Measurements from ENCODE around the gene SLITRK6. TPM values are rescaled to one million over a fixed set of nuclear protein-coding genes. Genes with fewer than 3 reads are reported as not detected.

Gene SLITRK6
- polyA plus RNA-seq, 1 donor from 2014 or later: 28.6 TPM

DNA sequence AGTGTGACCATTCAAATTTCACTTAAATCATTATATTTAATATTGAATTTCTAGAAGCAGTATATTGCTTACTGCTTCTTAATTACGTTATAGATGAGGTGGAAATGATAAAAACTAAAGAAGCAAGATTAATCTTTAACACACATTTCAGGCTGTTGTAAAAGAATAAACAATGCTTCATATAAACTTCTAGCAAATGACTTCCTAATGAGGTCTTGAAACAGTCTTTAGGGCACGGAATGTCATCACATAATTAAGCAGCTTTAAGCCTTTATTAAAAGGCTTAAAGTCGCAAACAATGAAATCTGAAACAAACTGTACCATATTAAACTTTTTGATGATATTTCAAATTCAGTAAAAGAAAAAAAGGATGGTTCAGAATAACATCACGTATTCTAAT, 1.9 kb downstream of the SLITRK6 start:
- Histone ChIP-seq H3K9ac (ENCODE audit: low read length) (peak overlapping the region; percentile 67), H3K4me2 (ENCODE audit: low read length) (peak overlapping the region; percentile 13)

GRCh38 chr13:85785205-85785604, 14.0 kb downstream of the SLITRK6 start:
- Histone ChIP-seq H3K9me2 (ENCODE audit: insufficient read depth, low read length) (no peaks in the 10 kb centered on the region), H3K27ac (ENCODE audit: low read length) (no peak overlapping the region), H3K27me3 (ENCODE audit: insufficient read depth, low read depth, low read length) (no peaks in the 10 kb centered on the region), H4K20me1 (ENCODE audit: insufficient read depth) (no peaks in the 10 kb centered on the region), H3F3A (ENCODE audit: insufficient read depth, low read length, poor library complexity, severe bottlenecking) (no peaks in the 10 kb centered on the region), H3K79me2 (replicated peaks; ENCODE audit: insufficient read depth, low read length) (peaks cover 6% of the 10 kb centered on the region), H3K9me3 (ENCODE audit: low read length) (no peaks in the 10 kb centered on the region), H3K4me3 (ENCODE audit: low read length) (no peak overlapping the region), H2AFZ (ENCODE audit: low read depth, low read length) (no peak overlapping the region), H3K9ac (ENCODE audit: low read length) (no peak overlapping the region), H3K36me3 (ENCODE audit: insufficient read depth, low read length) (no peaks in the 10 kb centered on the region), H3K4me2 (ENCODE audit: low read length) (no peak overlapping the region)
- TF ChIP-seq TAF1 (IDR thresholded peaks at IDR 0.05; ENCODE audit: low read depth) (no peak), RAD21 (conservative IDR thresholded peaks at IDR 0.05) (no peak), SMC3 (conservative IDR thresholded peaks at IDR 0.05; ENCODE audit: poor library complexity) (no peak), CTCF (IDR thresholded peaks at IDR 0.05; ENCODE audit: poor library complexity, severe bottlenecking) (no peak), POLR2AphosphoS5 (IDR thresholded peaks at IDR 0.05) (no peak), MXI1 (conservative IDR thresholded peaks at IDR 0.05; ENCODE audit: poor library complexity, severe bottlenecking) (no peak)

More for the DNA sequence above, 1.9 kb downstream of the SLITRK6 start:
- H3K36me3 ChIP-seq (ENCODE audit: insufficient read depth, low read length): peaks cover 18% of the 10 kb centered on the region
- peak overlapping the region; percentile 81 for H3K27ac ChIP-seq (ENCODE audit: low read length)
- H3K4me3 ChIP-seq (ENCODE audit: low read length): peak overlapping the region; percentile 66
- H3K9me2 ChIP-seq (ENCODE audit: insufficient read depth, low read length): no peaks in the 10 kb centered on the region
- no peaks in the 10 kb centered on the region for H4K20me1 ChIP-seq (ENCODE audit: insufficient read depth)
- H3K27me3 ChIP-seq (ENCODE audit: insufficient read depth, low read depth, low read length): no peaks in the 10 kb centered on the region
- H2AFZ ChIP-seq (ENCODE audit: low read depth, low read length): no peak overlapping the region
- peaks cover 6% of the 10 kb centered on the region for H3K9me3 ChIP-seq (ENCODE audit: low read length)
- H3F3A ChIP-seq (ENCODE audit: insufficient read depth, low read length, poor library complexity, severe bottlenecking): peaks cover 8% of the 10 kb centered on the region
- TF ChIP-seq POLR2AphosphoS5 (IDR thresholded peaks at IDR 0.05) (no peak), MXI1 (conservative IDR thresholded peaks at IDR 0.05; ENCODE audit: poor library complexity, severe bottlenecking) (no peak), SMC3 (conservative IDR thresholded peaks at IDR 0.05; ENCODE audit: poor library complexity) (no peak), TAF1 (IDR thresholded peaks at IDR 0.05; ENCODE audit: low read depth) (no peak), REST (IDR thresholded peaks at IDR 0.05; ENCODE audit: borderline replicate concordance) (no peak), EZH2 (IDR thresholded peaks at IDR 0.05; ENCODE audit: borderline replicate concordance, insufficient read depth, low read length, poor library complexity, severe bottlenecking) (no peak), CTCF (IDR thresholded peaks at IDR 0.05; ENCODE audit: poor library complexity, severe bottlenecking) (no peak), RAD21 (conservative IDR thresholded peaks at IDR 0.05) (no peak), EP300 (conservative IDR thresholded peaks at IDR 0.05; ENCODE audit: poor library complexity, severe bottlenecking) (no peak)
- H3K79me2 ChIP-seq (replicated peaks; ENCODE audit: insufficient read depth, low read length): peaks cover 68% of the 10 kb centered on the region

Data from neural cell (in vitro differentiated cells).